Mesenchymal stem cell (in vitro differentiated cells and primary cell): ENCODE measurements around the gene DDX10.

ENCODE experiments used
- DNase-seq: peaks from one replicate; pipeline ENCODE4 v3.0.0-alpha.2; 2013
- H2AFZ ChIP-seq: one replicate; pipeline ENCODE4 v1.6.1; 2013; ENCODE audit warnings: low read depth, mild to moderate bottlenecking, control low read depth, inconsistent platforms, low read length, moderate library complexity
- H2AK5ac ChIP-seq: 2 replicates; pipeline ENCODE4 v1.6.1; 2013; ENCODE audit warnings: low read length, moderate library complexity, mild to moderate bottlenecking, inconsistent platforms; ENCODE audit not compliant: severe bottlenecking
- H2BK120ac ChIP-seq: one replicate; pipeline ENCODE4 v1.6.1; 2013; ENCODE audit warnings: low read depth, mild to moderate bottlenecking, inconsistent platforms, low read length, moderate library complexity
- H2BK12ac ChIP-seq, 2 experiments: one replicate each; pipeline ENCODE4 v1.6.1; 2013; ENCODE audit warnings: inconsistent platforms in 2 of 2, low read length in 2 of 2, mild to moderate bottlenecking in 2 of 2, moderate library complexity in 2 of 2, control low read depth in 1 of 2
- H2BK15ac ChIP-seq: one replicate; pipeline ENCODE4 v1.6.1; 2013; ENCODE audit warnings: mild to moderate bottlenecking, low read depth, inconsistent platforms; ENCODE audit not compliant: poor library complexity, severe bottlenecking
- H2BK5ac ChIP-seq: 2 replicates; pipeline ENCODE4 v1.6.1; 2013; ENCODE audit warnings: low read depth, mild to moderate bottlenecking, low read length, control low read depth, inconsistent platforms; ENCODE audit not compliant: poor library complexity, severe bottlenecking
- H3K14ac ChIP-seq, 2 experiments: one replicate each; pipeline ENCODE4 v1.6.1; 2013; ENCODE audit warnings: inconsistent platforms in 2 of 2, low read length in 2 of 2, control low read depth in 1 of 2, mild to moderate bottlenecking in 1 of 2, moderate library complexity in 1 of 2
- H3K18ac ChIP-seq, 2 experiments: one replicate each; pipeline ENCODE4 v1.6.1; 2013; ENCODE audit warnings: inconsistent platforms in 2 of 2, low read length in 2 of 2, control low read depth in 1 of 2, low read depth in 1 of 2, mild to moderate bottlenecking in 1 of 2
- H3K23ac ChIP-seq, 2 experiments: one replicate each; pipeline ENCODE4 v1.6.1; 2013; ENCODE audit warnings: inconsistent platforms in 2 of 2, low read length in 2 of 2, mild to moderate bottlenecking in 2 of 2, moderate library complexity in 2 of 2, control low read depth in 1 of 2
- H3K27ac ChIP-seq: 2 replicates; pipeline ENCODE4 v1.5.1; 2013; ENCODE audit warnings: mild to moderate bottlenecking, moderate library complexity, low read length, control low read depth, inconsistent platforms; ENCODE audit not compliant: poor library complexity, severe bottlenecking
- H3K27me3 ChIP-seq, 2 experiments: 2 replicates each; pipeline versions ENCODE4 v1.6.1 to v1.7.0; 2013; ENCODE audit warnings: low read length in 2 of 2, mild to moderate bottlenecking in 2 of 2, moderate library complexity in 2 of 2, control low read depth in 1 of 2, inconsistent platforms in 1 of 2; ENCODE audit not compliant: control insufficient read depth in 1 of 2, insufficient read depth in 1 of 2
- H3K36me3 ChIP-seq, 2 experiments: 2 replicates each; pipeline versions ENCODE4 v1.6.1 to v1.7.0; 2013; ENCODE audit warnings: low read length in 2 of 2, control low read depth in 1 of 2, inconsistent platforms in 1 of 2, low read depth in 1 of 2, mild to moderate bottlenecking in 1 of 2; ENCODE audit not compliant: insufficient read depth in 2 of 2, control insufficient read depth in 1 of 2
- H3K4ac ChIP-seq, 2 experiments: one replicate each; pipeline ENCODE4 v1.6.1; 2013; ENCODE audit warnings: inconsistent platforms in 2 of 2, low read length in 2 of 2, mild to moderate bottlenecking in 2 of 2, moderate library complexity in 2 of 2, control low read depth in 1 of 2, low read depth in 1 of 2
- H3K4me1 ChIP-seq: 2 replicates; pipeline ENCODE4 v1.6.1; 2013; ENCODE audit warnings: low read depth, low read length, control low read depth; ENCODE audit not compliant: control insufficient read depth, insufficient read depth
- H3K4me2 ChIP-seq: 2 replicates; pipeline ENCODE4 v1.6.1; 2013; ENCODE audit warnings: low read length, mild to moderate bottlenecking, inconsistent platforms; ENCODE audit not compliant: poor library complexity, severe bottlenecking
- H3K4me3 ChIP-seq, 2 experiments: 2 replicates each; pipeline versions ENCODE4 v1.5.1 to v1.7.0; 2013; ENCODE audit warnings: low read length in 2 of 2, mild to moderate bottlenecking in 2 of 2, control low read depth in 1 of 2, low read depth in 1 of 2; ENCODE audit not compliant: insufficient read depth in 1 of 2
- H3K79me1 ChIP-seq: replicated peaks from 2 replicates; pipeline ENCODE4 v1.6.1; 2013; ENCODE audit warnings: mild to moderate bottlenecking, control low read depth, low read length, inconsistent platforms; ENCODE audit not compliant: poor library complexity, severe bottlenecking
- H3K9ac ChIP-seq: 2 replicates; pipeline ENCODE4 v1.7.0; 2013; ENCODE audit warnings: mild to moderate bottlenecking, low read length, moderate library complexity
- H3K9me3 ChIP-seq: 2 replicates; pipeline ENCODE4 v1.7.0; 2013; ENCODE audit warnings: mild to moderate bottlenecking, low read length; ENCODE audit not compliant: control insufficient read depth
- H4K8ac ChIP-seq: one replicate; pipeline ENCODE4 v1.6.1; 2013; ENCODE audit warnings: inconsistent platforms, mild to moderate bottlenecking, low read length, moderate library complexity
- H4K91ac ChIP-seq: one replicate; pipeline ENCODE4 v1.6.1; 2013; ENCODE audit warnings: mild to moderate bottlenecking, low read length, inconsistent platforms
- whole genome bisulfite sequencing: methylation state at CpG from one replicate; pipeline ENCODE4 v1.1.7; 2013; ENCODE audit warnings: mixed read lengths; 5-methylcytosine and 5-hydroxymethylcytosine counted together

DDX10 gene

DNA sequence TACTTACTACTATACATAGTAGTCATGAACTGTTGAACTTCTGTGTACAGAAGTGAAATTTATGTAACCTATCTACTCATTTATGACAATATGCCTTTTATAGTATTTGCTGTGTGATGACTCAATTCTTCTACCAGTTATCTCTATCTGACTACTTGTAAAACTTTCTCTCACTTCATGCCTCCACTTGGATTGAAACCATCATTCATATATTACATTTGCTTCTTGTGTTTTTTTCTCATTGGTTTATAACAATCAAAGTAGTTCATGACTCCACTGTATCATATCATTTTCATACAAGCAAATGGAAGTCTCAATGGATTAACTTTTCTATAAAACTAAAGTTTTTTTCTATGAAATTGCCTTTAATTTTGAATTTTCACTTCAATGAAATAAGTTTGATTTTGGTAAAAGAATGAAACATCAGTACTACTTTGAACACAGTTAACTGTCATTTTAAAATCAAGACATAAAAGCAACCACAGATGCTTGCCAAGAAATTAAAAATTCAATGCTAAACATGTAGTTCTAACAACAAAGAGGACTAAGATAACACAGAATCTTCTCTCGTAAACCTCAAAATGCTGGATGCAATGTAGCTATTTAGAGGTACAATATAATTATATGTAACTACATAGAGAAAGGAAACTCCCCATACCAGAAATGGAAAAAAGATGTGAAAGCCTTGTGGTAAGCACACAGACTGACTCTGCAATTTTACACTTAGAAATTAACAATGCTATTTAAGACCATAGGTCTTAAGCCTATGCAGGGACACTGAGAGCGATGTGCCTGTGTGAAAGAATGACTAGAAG is 43.7 kb upstream of the DDX10 start:
- H2BK5ac ChIP-seq = no peak overlapping the region
- H4K8ac ChIP-seq = no peak overlapping the region
- WGBS = 96% methylated on average over 1 of the region's 2 CpGs
- H3K36me3 ChIP-seq = no peaks in the 10 kb centered on the region
- H2AFZ ChIP-seq = no peak overlapping the region
- no peak overlapping the region for H2BK12ac ChIP-seq
- H3K9me3 ChIP-seq = no peaks in the 10 kb centered on the region
- no peak overlapping the region for H3K27ac ChIP-seq
- no peak overlapping the region for H3K23ac ChIP-seq
- H3K4ac ChIP-seq = no peak overlapping the region
- no peaks in the 10 kb centered on the region for H3K27me3 ChIP-seq
- H3K4me3 ChIP-seq = no peak overlapping the region
- H2AK5ac ChIP-seq = no peak overlapping the region
- no peaks in the 10 kb centered on the region for H3K79me1 ChIP-seq
- H3K18ac ChIP-seq = no peak overlapping the region
- H2BK120ac ChIP-seq = no peak overlapping the region
- H3K9ac ChIP-seq = no peak overlapping the region
- no peak overlapping the region for H2BK15ac ChIP-seq
- H4K91ac ChIP-seq = no peak overlapping the region
- no peak overlapping the region for H3K14ac ChIP-seq
- peak; percentile 24 for DNase-seq
- peaks cover 2% of the 10 kb centered on the region for H3K4me1 ChIP-seq
- H3K4me2 ChIP-seq = no peak overlapping the region

DNA sequence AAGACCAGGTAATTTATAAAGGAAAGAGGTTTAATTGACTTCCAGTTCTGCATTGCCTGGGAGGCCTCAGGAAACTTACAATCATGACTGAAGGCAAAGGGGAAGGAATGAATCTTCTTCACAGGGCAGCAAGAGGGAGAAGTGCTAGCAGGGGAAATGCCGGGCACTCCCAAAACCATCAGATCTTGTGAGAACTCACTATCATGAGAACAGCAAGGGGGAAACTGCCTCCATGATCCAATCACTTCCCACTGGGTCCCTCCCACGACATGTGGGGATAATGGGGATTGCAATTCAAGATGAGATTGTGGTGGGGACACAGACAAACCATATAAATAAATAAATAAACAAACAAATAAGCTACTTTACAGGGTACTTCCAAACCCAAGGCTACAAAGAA is 42.5 kb upstream of the DDX10 start:
- Histone ChIP-seq H3K9ac (no peak overlapping the region), H2BK5ac (no peak overlapping the region), H2AK5ac (no peak overlapping the region), H4K91ac (no peak overlapping the region), H3K14ac (no peak overlapping the region), H3K36me3 (no peaks in the 10 kb centered on the region), H2BK120ac (no peak overlapping the region), H3K79me1 (no peaks in the 10 kb centered on the region), H2AFZ (no peak overlapping the region), H3K27me3 (no peaks in the 10 kb centered on the region), H3K4me2 (no peak overlapping the region), H3K27ac (no peak overlapping the region), H3K18ac (no peak overlapping the region), H2BK15ac (no peak overlapping the region), H3K4ac (no peak overlapping the region), H3K4me1 (no peaks in the 10 kb centered on the region), H4K8ac (no peak overlapping the region), H3K4me3 (no peak overlapping the region), H3K9me3 (no peaks in the 10 kb centered on the region), H2BK12ac (peak overlapping the region in 1 of 2 experiments; percentile 18), H3K23ac (no peak overlapping the region)
- 80% methylated on average over 1 of the region's 2 CpGs for WGBS
- DNase-seq = no peak

DNA sequence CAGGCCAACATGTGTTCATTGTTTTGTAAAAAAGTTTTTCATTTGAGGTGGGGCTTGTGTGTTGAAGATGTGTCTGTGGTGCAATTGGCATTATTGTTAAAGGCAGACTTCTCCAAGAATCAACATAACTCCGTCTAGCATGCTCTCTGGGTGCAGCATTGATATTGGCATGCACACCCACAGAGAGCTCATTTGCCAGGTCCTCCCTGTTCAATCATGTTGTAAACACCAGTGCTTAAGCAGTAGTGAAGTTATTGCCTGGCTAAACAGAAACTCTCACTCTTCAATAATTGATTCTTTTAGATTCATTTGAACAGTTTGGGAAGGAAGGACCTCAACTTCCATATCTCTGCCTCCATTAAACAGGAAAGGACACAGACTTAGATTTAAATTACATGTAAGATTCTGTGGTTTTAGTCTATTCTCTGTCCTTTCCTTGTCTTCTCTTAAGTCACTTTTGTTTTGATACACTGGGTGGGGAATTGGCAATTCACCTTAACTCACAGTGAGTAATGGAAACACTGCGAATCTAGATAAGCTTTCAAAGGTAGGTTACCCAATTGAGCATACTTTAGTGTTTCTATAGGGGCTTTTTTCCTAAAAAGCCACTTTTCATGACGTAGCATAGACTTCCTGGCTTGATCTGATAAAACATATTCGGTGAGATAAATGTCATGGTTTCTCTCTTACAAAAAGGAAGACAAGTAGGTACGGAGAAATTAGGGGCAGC is 40.5 kb upstream of the DDX10 start:
- Histone ChIP-seq H3K9me3 (peaks cover 4% of the 10 kb centered on the region), H3K23ac (no peak overlapping the region), H3K36me3 (no peaks in the 10 kb centered on the region), H3K4me1 (no peaks in the 10 kb centered on the region), H3K4me2 (no peak overlapping the region), H2AFZ (no peak overlapping the region), H3K79me1 (no peaks in the 10 kb centered on the region), H3K18ac (no peak overlapping the region), H3K9ac (no peak overlapping the region), H3K4me3 (no peak overlapping the region), H3K27me3 (no peaks in the 10 kb centered on the region), H4K91ac (no peak overlapping the region), H2BK12ac (no peak overlapping the region), H2AK5ac (no peak overlapping the region), H3K4ac (no peak overlapping the region), H2BK15ac (no peak overlapping the region), H2BK120ac (no peak overlapping the region), H3K27ac (no peak overlapping the region), H4K8ac (no peak overlapping the region), H2BK5ac (no peak overlapping the region), H3K14ac (no peak overlapping the region)
- no peak for DNase-seq
- WGBS = 97% methylated on average over 5 of the region's 5 CpGs

DNA sequence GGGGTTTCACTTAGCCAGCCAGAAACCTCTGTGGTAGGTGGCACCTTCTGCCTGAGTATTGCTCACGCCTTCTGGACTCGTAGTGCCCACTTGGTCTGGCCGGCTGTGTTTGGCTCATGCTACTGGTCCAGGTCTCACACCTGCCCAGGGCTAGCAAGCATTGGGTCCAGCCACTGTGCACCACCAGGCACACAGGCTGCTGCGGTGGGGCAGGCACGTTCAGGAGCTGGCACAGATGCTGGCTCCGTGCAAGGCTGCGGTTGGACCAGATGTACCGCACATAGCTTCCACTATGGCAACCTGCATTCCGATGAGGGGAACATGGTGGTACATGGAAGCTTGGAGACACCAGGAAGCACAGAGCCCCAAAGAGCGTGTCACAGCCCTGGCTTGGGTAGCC is 36.5 kb upstream of the DDX10 start:
- Histone ChIP-seq H2AFZ (no peak overlapping the region), H3K27me3 (no peaks in the 10 kb centered on the region), H3K4me2 (no peak overlapping the region), H2BK12ac (no peak overlapping the region), H2BK120ac (no peak overlapping the region), H4K91ac (no peak overlapping the region), H3K4me1 (no peaks in the 10 kb centered on the region), H3K23ac (no peak overlapping the region), H2BK5ac (no peak overlapping the region), H2AK5ac (no peak overlapping the region), H3K4ac (no peak overlapping the region), H3K9ac (no peak overlapping the region), H4K8ac (no peak overlapping the region), H2BK15ac (no peak overlapping the region), H3K14ac (peak overlapping the region in 1 of 2 experiments; percentile 3), H3K79me1 (no peaks in the 10 kb centered on the region), H3K9me3 (peaks cover 4% of the 10 kb centered on the region), H3K4me3 (no peak overlapping the region), H3K18ac (no peak overlapping the region), H3K36me3 (no peaks in the 10 kb centered on the region), H3K27ac (no peak overlapping the region)
- WGBS = 95% methylated on average over 10 of the region's 10 CpGs
- DNase-seq = no peak
